ENCODE data around the gene RASSF1. TPM values are rescaled to one million over a fixed set of nuclear protein-coding genes. Genes with fewer than 3 reads are reported as not detected.

RASSF1 gene
- total RNA-seq, 5 donors from 2014 or later (not counting 1 experiment from before 2014, with no cell fraction given), result 73.2 to 153 (median 79.6) TPM

DNA sequence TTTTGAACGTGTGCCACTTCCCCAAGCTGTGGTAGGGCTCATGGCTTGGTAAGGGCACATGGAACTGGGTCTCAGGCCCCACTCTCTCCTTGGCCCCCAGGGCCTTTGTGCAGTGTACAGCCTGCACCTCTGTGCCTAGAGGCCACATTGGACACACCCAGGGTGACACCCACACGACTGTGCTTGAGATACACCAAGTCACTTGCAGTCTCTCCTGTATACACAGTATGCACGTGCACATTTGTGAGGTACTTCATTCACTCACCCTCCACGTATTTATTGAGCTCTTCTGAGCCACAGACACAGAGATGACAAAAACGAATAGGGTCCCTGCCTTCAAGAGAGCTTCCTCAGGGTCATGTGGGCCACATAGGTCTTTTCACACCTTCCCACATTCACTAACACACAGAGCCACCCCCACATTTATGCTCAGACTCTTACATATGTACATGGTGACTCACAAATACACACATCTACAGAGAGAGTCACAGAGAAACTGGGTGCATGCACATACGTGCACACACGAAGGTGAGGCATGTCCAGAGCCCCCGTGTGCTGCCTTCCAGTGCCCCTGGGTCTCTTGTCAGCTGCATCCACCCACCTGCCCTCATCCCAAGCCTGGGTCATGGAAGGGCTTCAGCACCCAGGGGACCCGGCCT, 28.5 kb upstream of the RASSF1 start:
- no peaks in the 10 kb centered on the region for H3K27me3 Mint-ChIP-seq
- no peak overlapping the region for H3K4me3 Mint-ChIP-seq
- H3K36me3 Mint-ChIP-seq, result no peaks in the 10 kb centered on the region
- ChIA-PET CTCF (interaction anchor here in 1 of 2 donors (0.6 kb wide), 1 partner anchor 1279 kb away, joined by 4 read pairs; no protein-coding TSS in a partner anchor), POLR2A (no interaction called here)
- Histone ChIP-seq H3K27ac (ENCODE audit: low read length) (no peak overlapping the region), H3K27me3 (replicated peaks in 1 of 2; ENCODE audit: control insufficient read depth in 2 of 2, extremely low read depth in 1 of 2, insufficient read depth in 2 of 2, low read length in 1 of 2) (peaks cover 0 to 3% of the 10 kb centered on the region in 2 experiments), H3K4me1 (ENCODE audit: control insufficient read depth in 1 of 2, extremely low read depth in 1 of 2, insufficient read depth in 2 of 2, low read length in 2 of 2) (peaks cover 15 to 38% of the 10 kb centered on the region in 2 experiments), H3K4me3 (ENCODE audit: control insufficient read depth in 1 of 2, extremely low read depth in 1 of 2, low read length in 1 of 2) (no peak overlapping the region), H3K9me3 (no peaks in the 10 kb centered on the region), H3K36me3 (ENCODE audit: control insufficient read depth in 2 of 2, extremely low read depth in 1 of 2, insufficient read depth in 1 of 2, low read length in 1 of 2) (peaks cover 0 to 4% of the 10 kb centered on the region in 2 donors)
- peaks cover 25 to 42% (median 38%) of the 10 kb centered on the region in 3 donors for H3K4me1 Mint-ChIP-seq
- no peaks in the 10 kb centered on the region for H3K9me3 Mint-ChIP-seq
- no peak for ATAC-seq (replicated peaks in 1 of 4)
- DNase-seq, result no peak
- H3K27ac Mint-ChIP-seq, result no peak overlapping the region
- 58% methylated on average over 9 of the region's 9 CpGs for WGBS (ENCODE audit: insufficient coverage)

DNA sequence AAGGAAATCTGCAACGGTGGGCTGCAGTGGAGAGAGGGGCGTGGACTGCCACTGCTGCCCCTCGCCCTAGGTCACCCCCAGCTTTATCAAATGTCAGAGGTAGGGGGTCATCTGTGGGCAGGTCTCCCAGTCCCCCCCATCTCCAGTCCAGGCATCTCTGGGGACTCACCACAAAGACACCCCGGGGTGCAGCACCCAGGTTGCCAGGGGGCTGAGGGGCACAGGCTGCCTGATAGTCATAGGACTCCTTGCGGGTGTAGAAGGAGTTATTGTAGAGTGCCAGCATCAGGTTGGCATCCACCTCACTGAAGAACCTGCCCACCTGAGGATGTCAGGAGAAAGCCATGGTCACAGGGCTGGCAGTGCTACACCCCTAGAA, 25.2 kb upstream of the RASSF1 start:
- H3K9me3 ChIP-seq, result no peaks in the 10 kb centered on the region
- peak overlapping the region; percentile 68 for H3K27ac ChIP-seq (ENCODE audit: low read length)
- Mint-ChIP-seq H3K9me3 (no peaks in the 10 kb centered on the region), H3K4me3 (peak overlapping the region; percentile 86 to 89 (median 88)), H3K27me3 (no peaks in the 10 kb centered on the region), H3K27ac (peak overlapping the region; percentile 87 to 95), H3K36me3 (no peaks in the 10 kb centered on the region), H3K4me1 (peaks cover 17 to 35% (median 23%) of the 10 kb centered on the region in 3 donors)
- ATAC-seq (replicated peaks in 1 of 4), result no peak
- no CpG with 5 or more reads among the region's 5 CpGs for WGBS (ENCODE audit: insufficient coverage)
- no peak for DNase-seq
- CTCF ChIA-PET, result interaction anchor here in 1 of 2 donors (1.0 to 1.2 kb wide), 2 partner anchors 16 to 29 kb away, joined by 4 read pairs; no protein-coding TSS in a partner anchor
- POLR2A ChIA-PET, result interaction anchor here in 1 of 2 donors (0.6 to 1.1 kb wide), 3 partner anchors 9 to 37 kb away, joined by 3 to 8 read pairs (median 3); no protein-coding TSS in a partner anchor
- H3K36me3 ChIP-seq (ENCODE audit: control insufficient read depth in 2 of 2, extremely low read depth in 1 of 2, insufficient read depth in 1 of 2, low read length in 1 of 2), result peaks cover 0 to 4% of the 10 kb centered on the region in 2 donors
- H3K4me3 ChIP-seq (ENCODE audit: control insufficient read depth in 1 of 2, extremely low read depth in 1 of 2, low read length in 1 of 2), result peak overlapping the region; percentile 65 to 85
- peaks cover 11 to 31% of the 10 kb centered on the region in 2 experiments for H3K4me1 ChIP-seq (ENCODE audit: control insufficient read depth in 1 of 2, extremely low read depth in 1 of 2, insufficient read depth in 2 of 2, low read length in 2 of 2)
- H3K27me3 ChIP-seq (replicated peaks in 1 of 2; ENCODE audit: control insufficient read depth in 2 of 2, extremely low read depth in 1 of 2, insufficient read depth in 2 of 2, low read length in 1 of 2), result no peaks in the 10 kb centered on the region

DNA sequence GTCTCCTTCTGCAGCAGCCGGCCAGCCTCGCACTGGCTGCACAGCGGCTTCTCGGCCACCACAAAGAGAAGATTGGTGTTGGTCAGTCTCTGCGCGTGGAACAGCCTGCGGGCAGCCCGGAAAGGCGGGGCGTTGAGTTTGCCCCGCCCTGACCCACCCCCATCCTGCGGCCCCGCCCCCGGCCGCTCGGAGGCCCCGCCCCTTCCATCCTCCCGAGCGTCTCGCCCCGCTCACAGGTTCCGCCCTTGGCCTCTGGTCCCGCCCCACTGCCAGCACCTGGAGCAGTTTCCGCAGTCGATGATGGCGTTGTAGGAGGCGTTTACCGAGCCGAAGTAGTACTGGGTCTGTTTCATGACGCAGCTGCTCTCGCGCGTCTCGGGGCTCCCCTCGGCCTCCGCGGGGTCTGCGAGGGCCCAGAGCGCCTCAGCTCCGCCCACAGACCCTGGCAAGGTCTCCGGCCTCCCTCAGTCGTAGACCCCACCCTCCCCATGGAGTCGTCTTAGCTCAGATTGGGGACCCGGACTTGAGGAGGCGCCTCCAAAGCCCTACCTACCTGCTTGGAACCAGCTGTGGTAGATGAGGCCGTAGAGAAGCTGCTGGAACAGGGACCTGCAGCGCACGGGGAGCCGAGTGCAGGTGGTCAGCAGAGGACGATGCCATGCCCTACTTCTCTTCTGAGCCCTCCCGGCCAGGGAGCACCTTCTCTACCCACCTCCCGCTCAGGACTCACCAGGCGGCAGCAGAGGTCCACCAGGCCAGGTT, 24.6 kb upstream of the RASSF1 start:
- Histone ChIP-seq H3K4me1 (ENCODE audit: control insufficient read depth in 1 of 2, extremely low read depth in 1 of 2, insufficient read depth in 2 of 2, low read length in 2 of 2) (peaks cover 11 to 31% of the 10 kb centered on the region in 2 experiments), H3K9me3 (no peaks in the 10 kb centered on the region), H3K27ac (ENCODE audit: low read length) (peak overlapping the region; percentile 68), H3K36me3 (ENCODE audit: control insufficient read depth in 2 of 2, extremely low read depth in 1 of 2, insufficient read depth in 1 of 2, low read length in 1 of 2) (peaks cover 0 to 4% of the 10 kb centered on the region in 2 donors), H3K27me3 (replicated peaks in 1 of 2; ENCODE audit: control insufficient read depth in 2 of 2, extremely low read depth in 1 of 2, insufficient read depth in 2 of 2, low read length in 1 of 2) (no peaks in the 10 kb centered on the region), H3K4me3 (ENCODE audit: control insufficient read depth in 1 of 2, extremely low read depth in 1 of 2, low read length in 1 of 2) (peak overlapping the region; percentile 65 to 85)
- ATAC-seq (replicated peaks in 1 of 4) (peak; percentile 95 to 97 (median 96)), DNase-seq (peak; percentile 89 to 97 (median 94))
- ChIA-PET CTCF (interaction anchor here in 1 of 2 donors (0.6 to 1.2 kb wide), 3 partner anchors 16 to 1022 kb away, joined by 4 read pairs; no protein-coding TSS in a partner anchor), POLR2A (interaction anchor here in 1 of 2 donors (0.6 to 1.1 kb wide), 3 partner anchors 8 to 37 kb away, joined by 3 to 8 read pairs (median 3); no protein-coding TSS in a partner anchor)
- Mint-ChIP-seq H3K27ac (peak overlapping the region; percentile 87 to 95), H3K9me3 (no peaks in the 10 kb centered on the region), H3K4me1 (peaks cover 17 to 35% (median 23%) of the 10 kb centered on the region in 3 donors), H3K36me3 (no peaks in the 10 kb centered on the region), H3K4me3 (peak overlapping the region; percentile 86 to 89 (median 88)), H3K27me3 (no peaks in the 10 kb centered on the region)
- 1% methylated on average over 24 of the region's 53 CpGs for WGBS (ENCODE audit: insufficient coverage)

DNA sequence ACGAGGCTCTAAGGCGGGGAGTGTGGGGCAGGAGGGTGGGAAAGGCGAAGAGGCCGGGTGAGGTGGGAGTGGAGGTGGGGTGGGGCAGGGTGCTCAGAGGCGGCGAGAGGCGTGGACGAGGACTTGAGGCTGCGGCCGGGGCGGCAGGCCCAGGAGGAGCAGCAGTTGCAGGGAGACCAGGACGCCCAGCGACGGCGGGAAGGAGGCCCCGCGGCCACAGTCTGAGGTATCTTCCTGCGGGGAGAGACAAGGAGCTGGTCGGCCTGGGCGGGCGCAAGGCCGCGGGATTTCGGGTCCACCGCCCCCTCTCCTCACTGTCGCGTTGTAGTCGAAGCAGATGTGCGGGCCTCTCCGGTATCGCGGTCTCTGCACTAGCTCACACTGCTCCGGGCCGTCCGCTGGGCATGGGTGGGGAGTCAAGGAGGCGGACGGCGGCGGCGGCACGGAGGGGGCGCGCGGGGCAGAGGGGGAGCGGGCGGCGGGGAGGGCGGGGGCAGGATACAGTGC, 24.0 kb upstream of the RASSF1 start:
- ChIA-PET CTCF (interaction anchor here in 1 of 2 donors (0.6 to 1.2 kb wide), 2 partner anchors 27 to 1023 kb away, joined by 4 read pairs; no protein-coding TSS in a partner anchor), POLR2A (no interaction called here)
- Histone ChIP-seq H3K27ac (ENCODE audit: low read length) (no peak overlapping the region), H3K9me3 (no peaks in the 10 kb centered on the region), H3K27me3 (replicated peaks in 1 of 2; ENCODE audit: control insufficient read depth in 2 of 2, extremely low read depth in 1 of 2, insufficient read depth in 2 of 2, low read length in 1 of 2) (no peaks in the 10 kb centered on the region), H3K4me1 (ENCODE audit: control insufficient read depth in 1 of 2, extremely low read depth in 1 of 2, insufficient read depth in 2 of 2, low read length in 2 of 2) (peaks cover 11 to 34% of the 10 kb centered on the region in 2 experiments), H3K36me3 (ENCODE audit: control insufficient read depth in 2 of 2, extremely low read depth in 1 of 2, insufficient read depth in 1 of 2, low read length in 1 of 2) (peaks cover 0 to 4% of the 10 kb centered on the region in 2 donors), H3K4me3 (ENCODE audit: control insufficient read depth in 1 of 2, extremely low read depth in 1 of 2, low read length in 1 of 2) (peak overlapping the region; percentile 38 to 65)
- DNase-seq (no peak), ATAC-seq (replicated peaks in 1 of 4) (peak; percentile 20 to 36 (median 26))
- Mint-ChIP-seq H3K27ac (peak overlapping the region in 1 of 2 donors; percentile 52), H3K27me3 (no peaks in the 10 kb centered on the region), H3K9me3 (no peaks in the 10 kb centered on the region), H3K36me3 (no peaks in the 10 kb centered on the region), H3K4me1 (peaks cover 20 to 40% (median 27%) of the 10 kb centered on the region in 3 donors), H3K4me3 (peak overlapping the region; percentile 86 to 89 (median 88))
- WGBS (ENCODE audit: insufficient coverage), result 34% methylated on average over 26 of the region's 48 CpGs

DNA sequence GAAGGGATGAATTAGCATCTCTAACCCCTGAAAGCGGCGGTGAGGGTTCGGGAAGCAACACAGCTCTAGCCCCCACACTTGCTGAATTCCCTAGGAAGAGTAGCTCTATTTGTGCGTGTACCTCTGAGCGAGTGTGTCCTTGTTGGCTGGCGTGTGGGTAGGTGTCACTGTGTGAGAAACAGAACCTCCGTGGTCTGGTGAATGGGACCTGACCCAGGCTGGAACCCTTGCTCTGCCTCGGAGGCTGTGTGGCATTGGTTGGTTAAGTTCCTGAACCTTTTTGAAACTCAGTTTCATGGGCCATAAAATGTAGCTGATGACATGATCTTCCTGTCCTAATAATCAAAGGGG, 19.1 kb upstream of the RASSF1 start:
- Mint-ChIP-seq H3K9me3 (no peaks in the 10 kb centered on the region), H3K27me3 (no peaks in the 10 kb centered on the region), H3K4me1 (peaks cover 30 to 47% (median 44%) of the 10 kb centered on the region in 3 donors), H3K36me3 (peaks cover 4% of the 10 kb centered on the region), H3K4me3 (peak overlapping the region; percentile 93 to 97 (median 96)), H3K27ac (peak overlapping the region; percentile 95)
- peak in 3 of 4 experiments; percentile 9 to 18 (median 11) for ATAC-seq (replicated peaks in 1 of 4)
- WGBS (ENCODE audit: insufficient coverage), result 11% methylated on average over 3 of the region's 8 CpGs
- DNase-seq, result no peak
- H3K9me3 ChIP-seq, result no peaks in the 10 kb centered on the region
- POLR2A ChIA-PET, result interaction anchor here in 1 of 2 donors (0.8 kb wide), 1 partner anchor 9 kb away, joined by 3 read pairs; no protein-coding TSS in a partner anchor
- CTCF ChIA-PET, result interaction anchor here in 1 of 2 donors (1.6 kb wide), 1 partner anchor 9 kb away, joined by 5 read pairs; the partner anchor contains the start of genes CYB561D2 and NPRL2
- no peaks in the 10 kb centered on the region for H3K27me3 ChIP-seq (replicated peaks in 1 of 2; ENCODE audit: control insufficient read depth in 2 of 2, extremely low read depth in 1 of 2, insufficient read depth in 2 of 2, low read length in 1 of 2)
- H3K4me3 ChIP-seq (ENCODE audit: control insufficient read depth in 1 of 2, extremely low read depth in 1 of 2, low read length in 1 of 2), result peak overlapping the region in 1 of 2 donors; percentile 82
- peaks cover 25 to 53% of the 10 kb centered on the region in 2 experiments for H3K4me1 ChIP-seq (ENCODE audit: control insufficient read depth in 1 of 2, extremely low read depth in 1 of 2, insufficient read depth in 2 of 2, low read length in 2 of 2)
- H3K27ac ChIP-seq (ENCODE audit: low read length), result no peak overlapping the region
- peaks cover 4 to 22% of the 10 kb centered on the region in 2 donors for H3K36me3 ChIP-seq (ENCODE audit: control insufficient read depth in 2 of 2, extremely low read depth in 1 of 2, insufficient read depth in 1 of 2, low read length in 1 of 2)
